Measurements from ENCODE around the gene SMURF1.
"Not testable (repeated sequence)": the region's sequence is repeated elsewhere in the genome, so short reads cannot be mapped to it uniquely, and the experiment has no call there.

SMURF1 gene

GRCh38 chr7:99143853-99144672 lies at the start of gene SMURF1:
SMURF1 (minus strand) TSS chr7:99144108; CDS start chr7:99143780, 328 bp downstream.
- FAIRE-seq: no peak

- FAIRE-seq: no peak
These were observed 48.1 kb upstream of the SMURF1 start for GRCh38 chr7:99191869-99192596.

- no peak for FAIRE-seq
These were observed 46.6 kb upstream of the SMURF1 start for GRCh38 chr7:99190359-99191009.

- no peak for FAIRE-seq
These were observed 45.3 kb upstream of the SMURF1 start for GRCh38 chr7:99189222-99189621.

GRCh38 chr7:99188221-99188620 lies 44.3 kb upstream of the SMURF1 start:
- FAIRE-seq: no peak

- no peak for FAIRE-seq
These were observed 40.8 kb upstream of the SMURF1 start for GRCh38 chr7:99184532-99185218.

- FAIRE-seq: no peak
These were observed 36.3 kb upstream of the SMURF1 start for GRCh38 chr7:99180067-99180650.

- FAIRE-seq: no peak
These were observed 33.3 kb upstream of the SMURF1 start for GRCh38 chr7:99177165-99177564.

- no peak for FAIRE-seq
These were observed 29.9 kb upstream of the SMURF1 start for GRCh38 chr7:99173787-99174186.

GRCh38 chr7:99171731-99172130 lies 27.8 kb upstream of the SMURF1 start:
- no peak for FAIRE-seq

- FAIRE-seq: no peak
These were observed 26.8 kb upstream of the SMURF1 start for GRCh38 chr7:99170730-99171074.

GRCh38 chr7:99170065-99170729 lies 26.3 kb upstream of the SMURF1 start:
- no peak for FAIRE-seq

- FAIRE-seq: no peak
These were observed 23.2 kb upstream of the SMURF1 start for GRCh38 chr7:99167072-99167471.

GRCh38 chr7:99165816-99166215 lies 21.9 kb upstream of the SMURF1 start:
- FAIRE-seq: no peak

- FAIRE-seq: not testable (repeated sequence)
These were observed 19.8 kb upstream of the SMURF1 start for GRCh38 chr7:99163669-99164068.

- no peak for FAIRE-seq
These were observed 12.7 kb upstream of the SMURF1 start for GRCh38 chr7:99156649-99157048.

- FAIRE-seq: no peak
These were observed 11.3 kb upstream of the SMURF1 start for GRCh38 chr7:99155211-99155610.

- FAIRE-seq: no peak
These were observed 3.1 kb upstream of the SMURF1 start for GRCh38 chr7:99146979-99147378.

GRCh38 chr7:99143521-99143852 lies 421 bp downstream of the SMURF1 start:
- no peak for FAIRE-seq

GRCh38 chr7:99142727-99143520 lies 984 bp downstream of the SMURF1 start:
- peak; percentile 86 for FAIRE-seq
